Measurements from ENCODE around the gene PURA. TPM values are rescaled to one million over a fixed set of nuclear protein-coding genes. Genes with fewer than 3 reads are reported as not detected.

The PURA gene
- total RNA-seq, result 10 to 100 TPM; 39.1 to 43.5 TPM
- long read RNA-seq, donor 1, full-length matches to known transcripts, result 18 of 29 reads
- long read RNA-seq, donor 1, partial matches to known transcripts, result 0 of 29 reads
- long read RNA-seq, donor 1, other reads (novel, unspliced or antisense), result 11 of 29 reads
- long read RNA-seq, donor 2, full-length matches to known transcripts, result 20 of 22 reads
- long read RNA-seq, donor 2, partial matches to known transcripts, result 0 of 22 reads
- long read RNA-seq, donor 2, other reads (novel, unspliced or antisense), result 2 of 22 reads

DNA sequence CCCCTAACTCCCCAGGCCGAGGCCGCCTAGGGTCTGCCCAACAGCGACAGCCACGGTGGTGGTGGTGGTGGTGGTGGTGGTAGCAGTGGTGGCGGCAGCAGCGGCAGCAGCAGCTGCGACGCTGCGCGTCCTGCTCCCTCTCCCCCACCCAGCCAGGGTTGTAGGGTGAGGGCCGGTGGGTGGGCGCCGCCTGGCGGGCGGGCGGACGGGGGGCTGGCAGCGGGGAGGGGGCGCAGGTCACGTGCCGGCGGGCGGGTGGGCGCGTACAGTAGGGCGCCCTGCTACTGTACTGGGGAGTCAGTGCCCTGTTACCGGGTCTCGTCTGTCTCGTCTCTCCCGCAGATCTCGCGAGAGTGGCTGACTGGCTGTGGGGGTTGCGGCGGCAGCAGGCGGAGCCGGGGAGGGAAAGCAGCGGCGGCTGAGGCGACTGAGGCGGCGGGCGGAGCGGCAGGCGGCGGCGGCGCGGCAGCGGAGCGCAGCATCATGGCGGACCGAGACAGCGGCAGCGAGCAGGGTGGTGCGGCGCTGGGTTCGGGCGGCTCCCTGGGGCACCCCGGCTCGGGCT, at the start of gene PURA:
PURA (plus strand) TSS at position 411 of the 565 bp plus-strand sequence; CDS start at position 484, 73 bp downstream.
- intact Hi-C loops (cut with DNase I), result no loop called here
- peak; percentile 98 for DNase-seq (ENCODE audit: low spot score)

- no peak for DNase-seq (ENCODE audit: low spot score)
- intact Hi-C loops (cut with DNase I), result loop anchor here (5.0 kb wide), 1 partner anchor 84 kb away; no protein-coding TSS in a partner anchor
Measured at GRCh38 chr5:140072812-140073211, 41.1 kb upstream of the PURA start.

GRCh38 chr5:140073296-140073695, 40.6 kb upstream of the PURA start:
- intact Hi-C loops (cut with DNase I), result loop anchor here (5.0 kb wide), 1 partner anchor 84 kb away; no protein-coding TSS in a partner anchor
- DNase-seq (ENCODE audit: low spot score), result no peak

DNA sequence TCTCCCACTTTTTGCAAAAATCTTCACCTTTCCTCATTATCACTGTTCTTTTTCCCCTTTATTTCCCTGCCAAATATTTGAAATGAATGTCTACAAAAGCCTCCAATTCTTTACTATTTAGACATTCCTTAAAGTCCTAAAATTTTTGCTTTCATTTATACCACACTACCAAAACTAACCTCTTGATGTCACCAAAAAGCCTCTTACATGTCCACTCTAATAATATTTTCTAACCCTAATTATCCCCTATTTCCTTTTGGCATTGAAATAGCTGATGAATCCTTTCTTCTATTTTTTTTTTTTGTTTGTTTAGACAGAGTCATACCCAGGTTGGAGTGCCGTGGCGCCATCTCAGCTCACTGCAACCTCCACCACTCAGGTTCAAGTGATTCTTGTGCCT, 38.5 kb upstream of the PURA start:
- no peak for DNase-seq (ENCODE audit: low spot score)
- intact Hi-C loops (cut with DNase I), result loop anchor here in 1 of 2 donors (5.0 kb wide), 1 partner anchor 67 kb away; no protein-coding TSS in a partner anchor

DNA sequence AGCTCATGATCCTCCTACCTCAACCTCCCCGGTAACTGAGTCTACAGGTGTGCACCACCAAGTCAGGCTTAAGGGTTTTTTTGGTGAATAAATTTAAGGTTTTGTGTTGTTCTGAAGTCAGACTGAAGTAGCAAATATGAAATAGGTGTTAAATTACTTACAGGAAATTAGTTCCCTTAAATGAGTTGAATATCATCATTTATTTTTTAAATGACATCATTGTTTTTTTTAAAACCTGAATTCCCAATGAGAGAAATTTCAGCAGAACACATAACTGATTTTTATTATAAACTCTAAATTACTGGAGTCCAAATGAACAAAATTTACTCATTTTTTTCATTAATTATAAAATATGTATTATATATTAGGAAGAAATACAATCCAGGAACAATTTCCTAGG, 37.8 kb upstream of the PURA start:
- DNase-seq (ENCODE audit: low spot score), result no peak
- intact Hi-C loops (cut with DNase I), result loop anchor here in 1 of 2 donors (5.0 kb wide), 1 partner anchor 66 kb away; no protein-coding TSS in a partner anchor

DNA sequence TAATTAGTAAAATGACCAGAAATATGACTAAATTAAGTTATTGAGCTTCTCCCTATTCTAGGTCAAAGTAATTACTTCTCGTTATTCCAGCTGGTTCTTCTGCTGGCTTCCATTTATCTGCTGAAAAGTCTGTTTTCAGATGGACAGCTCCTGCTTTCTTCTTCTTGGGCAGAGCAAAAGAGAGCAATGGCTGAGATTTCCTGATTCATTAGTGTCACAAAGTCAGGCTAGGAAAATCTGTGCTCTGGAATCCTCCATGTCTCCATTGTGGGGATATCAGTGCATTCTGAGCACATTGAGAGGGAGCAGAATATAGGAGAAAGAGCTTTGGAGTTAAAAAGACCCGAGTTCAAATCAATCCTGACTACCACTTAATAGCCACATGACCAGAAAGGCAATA, 37.1 kb upstream of the PURA start:
- DNase-seq (ENCODE audit: low spot score), result no peak
- intact Hi-C loops (cut with DNase I), result loop anchor here in 1 of 2 donors (5.0 kb wide), 1 partner anchor 66 kb away; no protein-coding TSS in a partner anchor

DNA sequence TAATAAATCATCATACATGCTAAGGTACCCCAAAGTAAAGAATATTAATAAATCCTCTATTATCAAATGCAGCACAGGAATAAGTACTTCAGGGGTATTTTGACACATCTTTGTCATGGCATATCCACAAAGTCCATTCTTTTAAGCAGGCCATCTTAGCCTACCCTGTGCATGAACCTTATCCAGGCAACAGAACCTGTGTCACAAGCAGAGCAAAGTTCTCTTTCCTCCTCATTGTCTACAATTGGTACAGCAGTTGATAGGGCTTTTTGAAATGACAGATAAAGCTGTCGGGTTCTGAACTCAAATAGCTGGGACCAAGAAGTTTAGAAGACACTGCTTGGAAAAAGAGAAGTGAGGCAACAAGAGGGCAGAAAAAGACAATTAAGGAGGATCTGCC, 30.8 kb upstream of the PURA start:
- intact Hi-C loops (cut with DNase I), result no loop called here
- no peak for DNase-seq (ENCODE audit: low spot score)

DNA sequence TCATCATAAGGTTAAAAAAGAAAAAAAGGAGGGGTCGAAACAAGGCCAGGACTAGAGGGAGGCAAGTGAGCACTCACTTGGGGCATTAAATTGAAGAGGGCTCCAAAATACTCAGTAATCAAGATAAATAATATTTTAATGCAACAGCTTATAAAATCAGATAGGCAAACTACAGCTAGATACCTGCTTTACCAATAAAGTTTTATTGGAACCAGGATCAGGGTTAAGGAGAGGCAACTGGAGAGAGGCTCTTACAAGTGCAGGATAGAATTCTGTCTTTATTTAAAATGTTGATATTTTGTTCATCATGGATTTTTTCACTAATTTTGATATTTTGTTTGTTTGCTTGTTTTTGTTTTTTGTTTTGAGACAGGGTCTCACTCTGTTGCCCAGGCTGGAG, 30.3 kb upstream of the PURA start:
- intact Hi-C loops (cut with DNase I), result no loop called here

DNA sequence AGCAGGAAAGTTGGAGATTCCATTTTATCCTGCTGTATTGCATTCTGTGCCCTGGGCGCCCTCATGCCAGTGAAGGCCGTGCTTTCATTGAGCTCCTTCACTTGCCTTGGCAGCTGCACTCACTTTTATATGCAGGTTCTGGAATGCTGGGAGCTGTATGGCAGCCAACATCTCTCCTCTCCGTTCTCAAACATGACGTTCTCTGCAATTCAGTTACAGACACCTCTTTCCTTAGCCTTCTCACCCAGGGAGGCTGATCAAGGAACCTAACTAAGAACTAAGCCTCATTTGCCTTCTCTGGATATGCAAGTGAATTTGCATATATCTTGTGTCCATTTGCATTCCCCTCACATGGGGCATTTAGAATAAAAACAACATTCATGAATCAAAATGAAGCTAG, 29.4 kb upstream of the PURA start:
- intact Hi-C loops (cut with DNase I), result no loop called here
- no peak for DNase-seq (ENCODE audit: low spot score)

More for the DNA sequence above, 30.3 kb upstream of the PURA start:
- DNase-seq (ENCODE audit: low spot score), result no peak

DNA sequence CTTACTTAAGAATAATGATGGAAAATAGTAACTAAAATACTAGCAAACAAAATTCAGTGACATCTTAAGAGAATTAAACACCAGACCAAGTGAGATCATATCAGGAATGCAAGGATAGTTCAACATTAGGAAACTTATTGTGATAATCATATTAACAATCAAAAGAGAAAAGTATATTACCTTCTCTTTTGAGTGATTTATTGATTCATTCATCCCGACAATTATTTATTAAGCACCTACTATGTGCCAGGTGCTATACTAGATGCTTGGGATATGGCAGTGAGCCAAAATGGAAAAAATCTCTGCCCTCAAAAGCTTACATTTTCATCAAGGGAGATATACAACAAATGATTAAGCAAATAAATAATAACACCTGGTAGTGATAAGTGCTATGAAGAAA, 23.7 kb upstream of the PURA start:
- intact Hi-C loops (cut with DNase I), result no loop called here
- no peak for DNase-seq (ENCODE audit: low spot score)

DNA sequence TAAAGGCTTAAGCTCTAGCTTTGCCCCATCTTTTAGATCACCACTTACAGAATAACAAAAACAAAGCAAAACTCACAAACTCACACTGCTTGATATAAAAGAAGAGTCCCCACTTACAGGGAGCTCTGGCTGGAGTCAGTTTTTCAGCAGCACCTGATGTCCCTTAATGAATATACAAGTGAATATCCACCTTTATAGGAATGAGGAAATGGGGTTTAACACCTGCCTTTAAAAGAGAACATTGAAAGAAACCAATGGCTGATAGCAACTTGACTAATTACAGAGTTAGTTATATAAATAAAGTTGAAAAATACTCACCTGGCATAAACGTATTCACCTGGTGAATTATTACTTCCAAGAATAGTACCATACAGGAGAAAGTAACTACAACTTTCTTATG, 20.7 kb upstream of the PURA start:
- DNase-seq (ENCODE audit: low spot score), result no peak
- intact Hi-C loops (cut with DNase I), result no loop called here

DNA sequence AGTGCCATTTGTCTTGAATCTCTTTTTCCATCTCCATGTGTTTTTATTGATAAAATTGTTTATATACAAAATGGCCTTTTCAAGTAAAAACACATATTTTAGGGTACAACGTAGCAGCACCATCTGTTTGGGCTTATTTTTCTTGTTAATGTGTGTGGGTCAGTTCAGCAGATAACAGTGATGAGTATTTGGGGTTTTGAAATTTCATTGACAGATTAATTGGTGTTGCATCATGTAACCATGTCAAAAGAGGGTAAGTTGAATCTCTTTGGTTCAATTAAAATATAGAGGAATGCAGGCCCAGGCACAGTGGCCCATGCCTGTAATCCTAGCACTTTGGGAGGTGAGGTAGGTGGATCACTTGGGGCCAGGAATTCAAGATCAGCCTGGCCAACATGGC, 20.0 kb upstream of the PURA start:
- no peak for DNase-seq (ENCODE audit: low spot score)
- intact Hi-C loops (cut with DNase I), result no loop called here

DNA sequence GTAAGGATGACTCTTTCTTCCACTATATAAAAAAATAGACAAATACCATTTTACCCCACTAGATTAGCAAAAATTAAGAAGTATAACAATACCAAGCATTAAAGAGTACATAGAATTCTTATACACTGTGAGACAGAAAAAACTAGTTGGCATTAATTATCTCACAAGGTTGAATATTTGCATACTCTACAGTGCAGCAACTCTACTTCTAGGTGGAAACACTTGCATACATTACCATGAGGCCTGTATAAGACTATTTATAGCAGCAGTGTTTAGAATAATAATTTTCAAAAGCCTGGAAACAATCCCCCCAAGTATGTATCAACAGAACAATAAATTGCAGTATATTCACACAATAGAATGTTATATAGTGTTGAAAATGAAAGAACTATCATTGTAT, 19.0 kb upstream of the PURA start:
- intact Hi-C loops (cut with DNase I), result no loop called here
- DNase-seq (ENCODE audit: low spot score), result no peak

GRCh38 chr5:140101179-140101578, 12.7 kb upstream of the PURA start:
- no peak for DNase-seq (ENCODE audit: low spot score)
- intact Hi-C loops (cut with DNase I), result no loop called here

DNA sequence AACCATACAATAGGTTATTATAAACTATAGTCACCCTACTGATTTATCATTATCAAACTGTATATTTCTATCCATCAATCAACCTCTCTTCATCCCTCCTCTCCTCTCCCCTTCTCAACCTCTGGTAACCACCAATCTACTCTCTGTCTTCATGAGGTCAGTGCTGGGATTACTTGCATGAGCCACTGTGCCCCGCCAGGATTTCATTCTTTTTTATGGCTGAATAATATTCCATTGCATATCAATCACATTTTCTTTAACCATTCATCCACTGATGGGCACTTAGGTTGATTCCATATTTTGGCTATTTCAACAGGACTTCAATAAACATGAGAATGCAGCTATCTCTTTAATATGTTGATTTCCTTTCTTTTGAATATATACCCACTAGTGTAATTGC, 10.8 kb upstream of the PURA start:
- intact Hi-C loops (cut with DNase I), result no loop called here
- no peak for DNase-seq (ENCODE audit: low spot score)

GRCh38 chr5:140104100-140104499, 9.8 kb upstream of the PURA start:
- DNase-seq (ENCODE audit: low spot score), result no peak
- intact Hi-C loops (cut with DNase I), result no loop called here

DNA sequence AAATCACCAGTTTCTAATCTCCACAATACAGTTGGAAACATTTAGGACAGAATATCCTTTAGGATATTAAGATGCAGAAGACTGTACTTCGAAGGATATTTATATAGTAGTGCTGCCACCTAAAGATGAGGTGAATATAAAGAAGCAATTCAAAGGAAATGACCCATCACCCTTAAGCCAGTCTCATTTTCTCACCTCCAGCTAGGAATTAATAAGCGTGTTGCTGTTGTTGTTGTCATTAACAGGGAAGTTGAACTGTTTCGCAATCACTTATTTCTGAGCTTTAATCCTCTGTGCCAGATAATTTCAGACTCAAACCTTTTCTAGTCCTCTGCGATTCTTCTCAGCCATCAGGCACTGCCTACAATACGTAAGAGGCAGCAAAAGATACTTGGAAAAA, 7.8 kb upstream of the PURA start:
- intact Hi-C loops (cut with DNase I), result loop anchor here in 1 of 2 donors (5.0 kb wide), 1 partner anchor 41 kb away; no protein-coding TSS in a partner anchor
- DNase-seq (ENCODE audit: low spot score), result no peak

DNA sequence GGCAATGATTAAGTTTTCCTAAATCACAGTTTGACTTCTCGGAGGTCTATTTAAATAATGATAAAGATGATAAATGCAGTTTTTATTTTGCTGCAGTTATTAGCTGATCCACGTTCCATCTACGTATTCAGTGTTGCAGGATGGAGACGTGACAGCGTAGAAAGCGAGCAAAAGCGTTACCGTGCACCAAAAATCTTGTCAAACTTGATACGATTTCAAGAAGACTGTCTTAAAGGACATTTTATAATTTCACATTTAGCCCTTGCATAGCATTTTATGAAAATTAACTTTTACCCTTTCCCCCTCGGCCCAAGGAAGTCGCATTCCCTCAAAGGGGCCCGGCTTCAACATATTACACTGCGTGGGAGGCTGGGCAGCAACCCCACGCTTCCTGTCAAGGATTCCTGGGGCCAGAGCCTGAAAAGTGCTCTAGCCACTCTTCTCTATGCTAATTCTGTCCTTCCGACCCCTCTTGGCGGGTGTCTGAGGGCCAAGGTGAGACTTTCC, 7.1 kb upstream of the PURA start:
- intact Hi-C loops (cut with DNase I), result loop anchor here in 1 of 2 donors (5.0 kb wide), 1 partner anchor 40 kb away; no protein-coding TSS in a partner anchor
- DNase-seq (ENCODE audit: low spot score), result no peak

DNA sequence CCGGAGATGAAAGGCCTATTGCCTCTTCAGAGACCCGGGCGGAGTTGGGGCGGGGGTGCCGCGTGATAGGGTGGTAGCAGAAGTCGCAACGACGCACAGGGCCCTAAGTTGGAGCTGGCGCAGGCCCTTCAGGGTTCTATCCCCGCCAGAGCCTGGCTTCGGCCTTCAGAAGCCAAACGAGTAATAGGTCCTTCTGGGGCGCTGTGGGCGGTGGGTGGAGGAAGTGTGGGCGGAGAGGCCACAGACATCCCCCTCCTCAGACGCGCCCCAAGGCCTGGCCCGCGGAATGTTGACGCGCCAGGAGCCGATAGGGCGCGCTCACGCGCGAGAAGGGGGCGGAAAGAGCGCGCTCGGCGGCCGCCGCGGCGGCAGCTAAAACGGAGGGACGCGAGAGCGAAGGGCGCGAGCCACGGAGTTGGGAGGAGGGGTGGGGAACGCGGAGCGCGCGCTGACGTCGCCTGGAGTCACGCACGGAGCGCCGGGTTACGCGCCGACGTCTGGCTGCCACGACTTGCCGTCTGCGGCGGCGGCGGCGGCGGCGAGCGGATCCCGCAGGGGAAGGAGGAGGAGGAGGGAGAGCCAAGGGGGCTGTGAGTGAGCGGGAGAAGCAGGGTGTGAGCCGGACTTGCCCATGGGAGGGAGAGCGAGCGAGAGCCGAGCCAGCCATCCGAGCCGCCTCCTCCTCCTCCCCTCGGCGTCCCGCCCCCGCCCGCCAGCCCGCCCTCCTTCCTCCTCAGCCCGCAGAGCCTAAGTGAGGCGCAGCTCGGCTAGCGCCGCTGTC, 6.4 kb upstream of the PURA start:
- intact Hi-C loops (cut with DNase I), result loop anchor here in 1 of 2 donors (5.0 kb wide), 1 partner anchor 40 kb away; no protein-coding TSS in a partner anchor
- DNase-seq (ENCODE audit: low spot score), result peak; percentile 98

Data from posterior vena cava (tissue), 2 donors.